ENCODE data around the gene CARNS1. TPM values are rescaled to one million over a fixed set of nuclear protein-coding genes. Genes with fewer than 3 reads are reported as not detected.

The CARNS1 gene
- total and polyA plus RNA-seq, 9 donors, result 0.12 to 13.2 (median 0.62) TPM

DNA sequence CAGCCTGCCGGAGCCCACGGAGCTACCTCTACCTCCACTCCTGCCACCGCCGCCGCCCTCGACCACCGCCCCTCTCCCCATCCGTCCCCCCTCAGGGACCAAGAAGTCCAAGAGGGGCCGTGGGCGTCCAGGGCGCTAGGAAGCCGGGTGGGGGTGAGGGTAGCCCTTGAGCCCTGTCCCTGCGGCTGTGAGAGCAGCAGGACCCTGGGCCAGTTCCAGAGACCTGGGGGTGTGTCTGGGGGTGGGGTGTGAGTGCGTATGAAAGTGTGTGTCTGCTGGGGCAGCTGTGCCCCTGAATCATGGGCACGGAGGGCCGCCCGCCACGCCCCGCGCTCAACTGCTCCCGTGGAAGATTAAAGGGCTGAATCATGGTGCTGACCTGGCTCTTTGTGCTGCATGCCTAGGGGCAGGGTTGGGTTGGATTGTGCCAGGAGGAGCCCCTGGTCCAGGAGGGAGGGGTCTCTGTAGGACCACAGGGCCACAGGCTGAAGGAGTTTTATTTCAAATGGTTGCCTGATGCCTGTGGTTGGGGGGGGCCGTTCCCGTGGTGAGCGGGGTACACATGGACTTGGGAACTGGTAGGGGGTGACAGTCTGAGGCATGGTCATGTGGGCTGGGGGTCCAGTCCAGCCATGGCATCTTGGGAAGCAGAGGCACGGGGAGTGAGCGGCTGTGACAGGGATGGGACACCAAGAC, 19.7 kb downstream of the CARNS1 start:
- no peak overlapping the region for H3K27ac ChIP-seq
- intact Hi-C loops (cut with DNase I), result no loop called here

DNA sequence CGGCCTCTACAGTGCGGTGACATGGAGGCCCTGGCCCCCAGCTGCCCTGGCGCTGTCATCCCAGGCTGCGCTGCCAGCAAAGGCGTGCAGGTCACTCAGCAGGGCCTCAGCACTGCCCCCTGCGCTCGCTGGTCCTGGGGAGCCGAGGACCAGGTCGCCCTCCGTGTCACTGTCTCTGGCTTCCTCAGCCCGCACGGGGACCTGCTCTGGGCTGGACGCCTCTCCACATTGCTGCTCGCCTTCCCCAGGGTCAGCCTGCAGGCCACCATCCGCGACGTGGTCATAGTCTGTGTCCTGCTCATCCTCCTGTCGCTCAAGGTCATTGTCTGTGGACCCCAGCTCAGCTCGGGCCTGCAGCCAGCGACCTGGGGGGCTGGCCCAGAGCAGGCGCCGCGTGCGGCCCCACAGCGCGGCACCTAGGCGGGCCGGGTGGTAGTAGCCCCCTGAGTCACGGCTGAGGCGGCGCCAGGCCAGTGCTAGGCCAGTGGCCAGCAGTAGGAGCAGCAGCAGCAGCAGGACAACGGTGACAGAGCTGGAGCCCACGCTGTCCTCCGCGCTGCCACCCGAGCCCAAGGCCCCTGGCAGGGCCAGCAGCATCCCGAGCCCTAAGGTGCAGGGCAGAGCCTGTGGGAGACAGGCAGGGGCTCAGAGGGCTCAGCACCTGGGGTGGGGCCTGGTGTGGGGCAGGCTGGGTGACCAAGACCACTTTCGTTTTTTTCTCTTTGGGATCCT, 20.4 kb downstream of the CARNS1 start:
- H3K36me3 ChIP-seq, result no peaks in the 10 kb centered on the region
- 84 to 89% (median 85%) methylated on average over 33 to 38 of the region's 38 CpGs for WGBS, 3 donors
- H3K9me3 ChIP-seq, result no peaks in the 10 kb centered on the region
- H3K27ac ChIP-seq, result no peak overlapping the region
- TF ChIP-seq, protein P1, sequence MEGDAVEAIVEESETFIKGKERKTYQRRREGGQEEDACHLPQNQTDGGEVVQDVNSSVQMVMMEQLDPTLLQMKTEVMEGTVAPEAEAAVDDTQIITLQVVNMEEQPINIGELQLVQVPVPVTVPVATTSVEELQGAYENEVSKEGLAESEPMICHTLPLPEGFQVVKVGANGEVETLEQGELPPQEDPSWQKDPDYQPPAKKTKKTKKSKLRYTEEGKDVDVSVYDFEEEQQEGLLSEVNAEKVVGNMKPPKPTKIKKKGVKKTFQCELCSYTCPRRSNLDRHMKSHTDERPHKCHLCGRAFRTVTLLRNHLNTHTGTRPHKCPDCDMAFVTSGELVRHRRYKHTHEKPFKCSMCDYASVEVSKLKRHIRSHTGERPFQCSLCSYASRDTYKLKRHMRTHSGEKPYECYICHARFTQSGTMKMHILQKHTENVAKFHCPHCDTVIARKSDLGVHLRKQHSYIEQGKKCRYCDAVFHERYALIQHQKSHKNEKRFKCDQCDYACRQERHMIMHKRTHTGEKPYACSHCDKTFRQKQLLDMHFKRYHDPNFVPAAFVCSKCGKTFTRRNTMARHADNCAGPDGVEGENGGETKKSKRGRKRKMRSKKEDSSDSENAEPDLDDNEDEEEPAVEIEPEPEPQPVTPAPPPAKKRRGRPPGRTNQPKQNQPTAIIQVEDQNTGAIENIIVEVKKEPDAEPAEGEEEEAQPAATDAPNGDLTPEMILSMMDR (IDR thresholded peaks at IDR 0.05), result no peak
- TF ChIP-seq POLR2A (IDR thresholded peaks at IDR 0.05), result no peak
- TF ChIP-seq EP300 (IDR thresholded peaks at IDR 0.05), result no peak
- H3K4me1 ChIP-seq (ENCODE audit: insufficient read depth), result no peaks in the 10 kb centered on the region
- no peak overlapping the region for H3K4me3 ChIP-seq
- intact Hi-C loops (cut with DNase I), result no loop called here
- H3K27me3 ChIP-seq, result no peaks in the 10 kb centered on the region
- DNase-seq, result no peak

More for the DNA sequence above, 19.7 kb downstream of the CARNS1 start:
- no peak overlapping the region for H3K4me3 ChIP-seq
- no peaks in the 10 kb centered on the region for H3K36me3 ChIP-seq
- DNase-seq, result no peak
- TF ChIP-seq POLR2A (IDR thresholded peaks at IDR 0.05) (no peak), EP300 (IDR thresholded peaks at IDR 0.05) (no peak)
- TF ChIP-seq, protein P1 (IDR thresholded peaks at IDR 0.05), result no peak
- no peaks in the 10 kb centered on the region for H3K9me3 ChIP-seq
- H3K27me3 ChIP-seq, result no peaks in the 10 kb centered on the region
- 80 to 83% (median 82%) methylated on average over 26 of the region's 26 CpGs for WGBS, 3 donors
- no peaks in the 10 kb centered on the region for H3K4me1 ChIP-seq (ENCODE audit: insufficient read depth)

DNA sequence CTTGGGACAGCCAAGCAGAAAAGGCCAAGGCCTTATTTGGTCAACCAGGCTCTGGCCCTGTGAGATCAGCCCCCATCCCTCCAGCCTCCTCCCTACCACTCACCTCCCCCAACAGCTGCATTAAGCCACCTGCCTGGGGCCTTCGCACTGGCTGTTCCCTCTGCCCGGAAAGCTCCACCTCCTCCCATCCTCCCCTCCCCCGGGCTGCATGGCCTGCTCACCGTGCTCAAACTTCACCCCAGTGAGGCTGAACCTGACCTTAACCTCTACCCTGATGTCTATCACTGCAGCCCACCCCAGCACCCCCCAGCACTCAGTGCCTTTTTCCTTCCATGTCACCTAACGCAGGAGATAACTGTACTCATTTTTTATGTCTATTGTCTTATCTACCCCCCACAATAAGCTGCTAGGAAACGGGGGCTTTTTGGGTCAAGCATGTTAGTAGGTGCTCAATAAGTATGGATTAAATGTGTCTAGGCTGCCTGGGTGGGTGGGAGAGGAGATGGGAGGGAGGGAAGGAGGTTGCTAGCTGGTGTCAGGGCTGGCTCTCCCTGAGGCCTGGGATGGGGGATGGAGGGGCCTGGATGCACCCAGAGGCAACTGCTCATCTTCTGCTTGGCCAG, 21.1 kb downstream of the CARNS1 start:
- Histone ChIP-seq H3K27me3 (no peaks in the 10 kb centered on the region), H3K4me3 (no peak overlapping the region), H3K4me1 (ENCODE audit: insufficient read depth) (no peaks in the 10 kb centered on the region), H3K27ac (no peak overlapping the region), H3K36me3 (no peaks in the 10 kb centered on the region), H3K9me3 (no peaks in the 10 kb centered on the region)
- TF ChIP-seq EP300 (IDR thresholded peaks at IDR 0.05) (no peak), POLR2A (IDR thresholded peaks at IDR 0.05) (no peak)
- TF ChIP-seq, protein P1 (IDR thresholded peaks at IDR 0.05), result no peak
- 45 to 51% (median 48%) methylated on average over 6 of the region's 6 CpGs for WGBS, 3 donors
- DNase-seq, result no peak
- intact Hi-C loops (cut with DNase I), result no loop called here

DNA sequence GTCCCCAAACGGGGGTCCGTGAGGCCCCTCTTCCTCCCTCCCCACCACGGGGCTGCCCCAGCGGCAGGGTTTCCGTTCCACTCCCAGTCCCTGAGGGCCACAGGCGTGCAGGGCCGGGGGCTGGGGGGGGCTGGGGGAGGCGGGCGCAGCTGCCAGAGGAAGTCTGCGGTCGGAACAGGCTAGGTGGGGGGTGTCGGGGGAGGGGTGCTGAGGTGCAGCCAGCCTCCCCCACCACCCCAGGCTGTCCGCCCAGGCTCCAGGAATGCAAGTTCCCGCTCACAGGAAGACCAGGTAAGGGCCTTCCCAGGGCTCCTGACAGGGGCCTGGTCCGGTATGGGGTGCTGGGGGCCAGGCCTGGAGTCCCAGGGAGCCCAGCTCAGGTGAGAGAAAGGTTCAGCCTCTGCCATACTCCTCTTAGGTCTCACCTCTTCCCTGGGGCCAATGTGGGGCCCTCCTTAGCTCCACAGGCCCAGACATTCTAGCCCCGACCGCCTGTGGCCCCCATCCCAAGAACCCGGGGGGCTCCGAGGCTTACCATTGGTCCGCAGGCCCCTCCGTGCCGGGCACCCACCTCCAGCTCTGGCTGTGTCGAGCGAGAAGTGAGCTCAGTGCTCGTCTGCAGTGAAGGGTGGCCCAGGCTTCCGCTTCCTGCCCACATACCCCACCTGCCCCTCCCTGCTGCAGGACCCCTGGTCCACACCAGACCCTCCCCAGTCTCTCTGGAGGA, 21.8 kb downstream of the CARNS1 start, which contains the start of gene PTPRCAP:
Gene PTPRCAP, minus strand, starts transcription at position 601 of the 727 bp plus-strand sequence. Its CDS starts 63 bp downstream, at position 538.
- DNase-seq, result peak in 1 of 5 donors; percentile 27
- TF ChIP-seq, protein P1 (IDR thresholded peaks at IDR 0.05), result no peak
- TF ChIP-seq POLR2A (IDR thresholded peaks at IDR 0.05) (no peak), EP300 (IDR thresholded peaks at IDR 0.05) (no peak)
- WGBS, 3 donors, result 63 to 75% (median 68%) methylated on average over 18 to 26 of the region's 26 CpGs
- intact Hi-C loops (cut with DNase I), result no loop called here
- H3K36me3 ChIP-seq, result no peaks in the 10 kb centered on the region
- no peak within 1 kb of the TSS for H3K27ac ChIP-seq
- no peaks in the 10 kb centered on the region for H3K9me3 ChIP-seq
- no peaks in the 10 kb centered on the region for H3K4me1 ChIP-seq (ENCODE audit: insufficient read depth)
- H3K4me3 ChIP-seq, result no peak within 1 kb of the TSS
- H3K27me3 ChIP-seq, result no peaks in the 10 kb centered on the region
